Ishikawa (cell line): ENCODE data around the gene RALGPS1.

ENCODE experiments used
- EP300 ChIP-seq: IDR thresholded peaks from 2 replicates; pipeline ENCODE4 v1.6.1; 2012; ENCODE audit warnings: borderline replicate concordance
- TAF1 ChIP-seq: IDR thresholded peaks from 2 replicates; pipeline ENCODE4 v1.6.1; 2012; ENCODE audit warnings: low read depth, mild to moderate bottlenecking
- TCF12 ChIP-seq: IDR thresholded peaks from 2 replicates; pipeline ENCODE4 v1.6.1; 2012; ENCODE audit warnings: low read depth
- TF ChIP-seq, protein P1 (sequence below): IDR thresholded peaks from 2 replicates; pipeline ENCODE4 v1.6.1; 2012

GRCh38 chr9:126947529-126947928 lies 32.9 kb downstream of the RALGPS1 start:
- TF ChIP-seq, protein P1, sequence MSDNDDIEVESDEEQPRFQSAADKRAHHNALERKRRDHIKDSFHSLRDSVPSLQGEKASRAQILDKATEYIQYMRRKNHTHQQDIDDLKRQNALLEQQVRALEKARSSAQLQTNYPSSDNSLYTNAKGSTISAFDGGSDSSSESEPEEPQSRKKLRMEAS, result no peak
- TF ChIP-seq TAF1 (no peak), EP300 (no peak), TCF12 (no peak)
